ENCODE measurements around the gene CD248.

GRCh38 chr11:66294626-66295620, 21.9 kb downstream of the CD248 start:
- TF ChIP-seq CTCF (IDR thresholded peaks at IDR 0.05) = no peak
- no peak for TF ChIP-seq ZFX (IDR thresholded peaks at IDR 0.05; ENCODE audit: borderline replicate concordance)
